HG02943 (cell line): ENCODE results near the gene SDF2L1.
A peak's percentile ranks its signal among the peaks of the same experiment; 100 is the strongest.
"Not testable (repeated sequence)": the region's sequence is repeated elsewhere in the genome, so short reads cannot be mapped to it uniquely, and the experiment has no call there.

Source experiments
- ATAC-seq: cut with Tn5 transposase; IDR thresholded peaks from one replicate; pipeline ENCODE4 v1.9.1; 2021; ENCODE audit warnings: mild to moderate bottlenecking, low read depth, moderate library complexity; ENCODE audit not compliant: unreplicated experiment

SDF2L1 gene

GRCh38 chr22:21635771-21636510, 6.2 kb upstream of the SDF2L1 start:
- ATAC-seq = no peak

- no peak for ATAC-seq
These were observed 5.4 kb upstream of the SDF2L1 start for GRCh38 chr22:21636629-21637218.

GRCh38 chr22:21637450-21637849, 4.7 kb upstream of the SDF2L1 start:
- ATAC-seq = not testable (repeated sequence)

- ATAC-seq = no peak
These were observed 2.7 kb upstream of the SDF2L1 start for GRCh38 chr22:21639359-21639758.

- ATAC-seq = no peak
These were observed 1.3 kb upstream of the SDF2L1 start for GRCh38 chr22:21640810-21641209.

GRCh38 chr22:21641417-21641788, 699 bp upstream of the SDF2L1 start:
- peak; percentile 13 for ATAC-seq

GRCh38 chr22:21642584-21643448, 714 bp downstream of the SDF2L1 start:
- peak; percentile 11 for ATAC-seq

- ATAC-seq = no peak
These were observed 1.6 kb downstream of the SDF2L1 start for GRCh38 chr22:21643533-21644357.

- not testable (repeated sequence) for ATAC-seq
These were observed 3.4 kb downstream of the SDF2L1 start for GRCh38 chr22:21645513-21645912.

- ATAC-seq = no peak
These were observed 4.8 kb downstream of the SDF2L1 start for GRCh38 chr22:21646608-21647590.

GRCh38 chr22:21650280-21650679, 8.2 kb downstream of the SDF2L1 start:
- ATAC-seq = no peak

GRCh38 chr22:21650823-21651520, 8.9 kb downstream of the SDF2L1 start:
- no peak for ATAC-seq

- no peak for ATAC-seq
These were observed 9.5 kb downstream of the SDF2L1 start for GRCh38 chr22:21651521-21652009.

GRCh38 chr22:21652010-21652546, 10.0 kb downstream of the SDF2L1 start:
- ATAC-seq = no peak

- no peak for ATAC-seq
These were observed 10.7 kb downstream of the SDF2L1 start for GRCh38 chr22:21652547-21653545.

GRCh38 chr22:21657020-21657359, 14.9 kb downstream of the SDF2L1 start:
- no peak for ATAC-seq

- peak; percentile 46 for ATAC-seq
These were observed 15.4 kb downstream of the SDF2L1 start for GRCh38 chr22:21657360-21658032.
